HepG2 (cell line): Measurements from ENCODE around the gene ADAMTS13. TPM values are rescaled to one million over a fixed set of nuclear protein-coding genes. Genes with fewer than 3 reads are reported as not detected.
A peak's percentile ranks its signal among the peaks of the same experiment; 100 is the strongest.

Experiments used
- ATAC-seq: fragments of 200-7000 bp; cut with Tn5 transposase; 3 replicates; pipeline ENCODE4 v1.9.1; 2020; ENCODE audit warnings: mild to moderate bottlenecking, moderate library complexity
- BruUV-seq: library from RNA; stranded (reverse); fragments of 400-500 nt; replicated peaks from 2 replicates; lab custom pipeline; 2021; lab: Mats Ljungman, UMichigan
- CTCF ChIA-PET: fragments of 300-600 bp; formaldehyde crosslinking; extraction: SDS; loops from one replicate; lab custom pipeline; 2021; ENCODE audit warnings: low total read pairs, inconsistent platforms, low intra/inter-chr PET ratio; lab: Yijun Ruan, JAX
- POLR2A ChIA-PET: fragments of 350-600 bp; sonication (Branson Sonifier 250); formaldehyde crosslinking; loops from one replicate; lab custom pipeline; 2020; ENCODE audit warnings: antibody characterized with exemption, inconsistent platforms; lab: Yijun Ruan, JAX
- DNase-seq: peaks from one replicate; pipeline ENCODE4 v3.0.0-alpha.2; 2015; ENCODE audit warnings: low spot score
- FAIRE-seq: peaks from 3 replicates; lab custom pipeline; 2011; peaks lifted over from hg19 to GRCh38; lab: Jason Lieb, UNC
- H2AFZ ChIP-seq: one replicate; pipeline ENCODE4 v1.6.1; 2011; ENCODE audit warnings: low read length, inconsistent platforms
- H3K27ac ChIP-seq: fragments of 300-600 bp; 3 replicates; pipeline ENCODE4 v1.8.0; 2011; ENCODE audit warnings: mixed run types, mild to moderate bottlenecking, mixed read lengths, low read length, inconsistent platforms; ENCODE audit not compliant: insufficient read depth; ENCODE audit errors: extremely low read length
- H3K27me3 ChIP-seq, 2 experiments: fragments of 200-600 bp in 1 of 2; 2 replicates in 1 of 2; 3 replicates in 1 of 2; pipeline versions ENCODE4 v1.6.0 to v1.8.0; 2011; ENCODE audit warnings: low read length in 2 of 2, mild to moderate bottlenecking in 2 of 2, moderate library complexity in 2 of 2, inconsistent platforms in 1 of 2; ENCODE audit not compliant: insufficient read depth in 2 of 2, control insufficient read depth in 1 of 2
- H3K36me3 ChIP-seq, 2 experiments: fragments of 200-600 bp in 1 of 2; replicated peaks in 1 of 2; 2 replicates in 1 of 2; 3 replicates in 1 of 2; pipeline versions ENCODE4 v1.5.1 to v1.8.0; 2011; ENCODE audit warnings: low read length in 2 of 2, inconsistent platforms in 1 of 2; ENCODE audit not compliant: insufficient read depth in 2 of 2, control insufficient read depth in 1 of 2
- H3K4me1 ChIP-seq: 2 replicates; pipeline ENCODE4 v1.5.1; 2012; ENCODE audit warnings: low read length, inconsistent platforms; ENCODE audit not compliant: insufficient read depth
- H3K4me2 ChIP-seq: 2 replicates; pipeline ENCODE4 v1.6.0; 2011; ENCODE audit warnings: low read depth, low read length, inconsistent platforms
- H3K4me3 ChIP-seq, 3 experiments: fragments of 200-600 bp in 1 of 3; sonication (generic), shearing (Covaris generic) in 1 of 3; replicated peaks in 1 of 3; 2 replicates each; pipeline ENCODE4 v1.5.1; 2011 to 2016; ENCODE audit warnings: low read length in 3 of 3, inconsistent platforms in 2 of 3, low read depth in 2 of 3, mild to moderate bottlenecking in 2 of 3, control low read depth in 1 of 3, mixed read lengths in 1 of 3; ENCODE audit not compliant: insufficient read depth in 1 of 3
- H3K79me2 ChIP-seq: one replicate; pipeline ENCODE4 v1.6.1; 2011; ENCODE audit warnings: low read length, inconsistent platforms; ENCODE audit not compliant: insufficient read depth
- H3K9ac ChIP-seq: 2 replicates; pipeline ENCODE4 v1.6.0; 2011; ENCODE audit warnings: mild to moderate bottlenecking, low read depth, low read length, inconsistent platforms; ENCODE audit not compliant: insufficient read depth
- H3K9me3 ChIP-seq: 2 replicates; pipeline ENCODE4 v1.5.1; 2012; ENCODE audit warnings: mild to moderate bottlenecking, low read length
- H4K20me1 ChIP-seq: 2 replicates; pipeline ENCODE4 v1.6.0; 2011; ENCODE audit warnings: inconsistent platforms, mild to moderate bottlenecking, low read length, moderate library complexity; ENCODE audit not compliant: insufficient read depth
- CTCF ChIP-seq: sonication (generic); formaldehyde crosslinking; IDR thresholded peaks from 2 replicates; pipeline ENCODE4 v1.5.0; 2020; ENCODE audit warnings: mild to moderate bottlenecking, missing genetic modification reagents, moderate library complexity
- HMGXB4 ChIP-seq, 2 experiments: sonication (generic) in 1 of 2; formaldehyde crosslinking in 1 of 2; IDR thresholded peaks; 2 replicates each; pipeline versions ENCODE4 v1.4.0 to v1.6.1; 2018 to 2020; ENCODE audit warnings: missing genetic modification reagents in 2 of 2, borderline replicate concordance in 1 of 2, low read depth in 1 of 2, mild to moderate bottlenecking in 1 of 2, missing biosample characterization in 1 of 2
- HNF1B ChIP-seq: sonication (generic); formaldehyde crosslinking; IDR thresholded peaks from 2 replicates; pipeline ENCODE4 v1.5.1; 2020; ENCODE audit warnings: mild to moderate bottlenecking, moderate library complexity, missing genetic modification reagents
- NONO ChIP-seq, 2 experiments: fragments of 450-650 bp in 1 of 2; sonication (generic) in 1 of 2; formaldehyde crosslinking in 1 of 2; IDR thresholded peaks in 1 of 2; conservative IDR thresholded peaks in 1 of 2; 2 replicates each; pipeline versions ENCODE4 v1.6.1 to v1.8.0; 2017 to 2022; ENCODE audit warnings: mild to moderate bottlenecking in 1 of 2, missing genetic modification reagents in 1 of 2, moderate library complexity in 1 of 2
- POGZ ChIP-seq: sonication (generic); formaldehyde crosslinking; IDR thresholded peaks from 2 replicates; pipeline ENCODE4 v1.4.0; 2020; ENCODE audit warnings: mild to moderate bottlenecking, missing genetic modification reagents
- RERE ChIP-seq: IDR thresholded peaks from 2 replicates; pipeline ENCODE4 v1.6.1; 2016; ENCODE audit warnings: low read depth, missing genetic modification reagents, missing compliant biosample characterization
- XRCC5 ChIP-seq: fragments of 200-400 bp; formaldehyde crosslinking; optimal IDR thresholded peaks from 2 replicates; pipeline ENCODE3; 2017; ENCODE audit warnings: mild to moderate bottlenecking, low read length
- ZKSCAN5 ChIP-seq: sonication (generic); formaldehyde crosslinking; IDR thresholded peaks from 2 replicates; pipeline ENCODE4 v1.5.1; 2020; ENCODE audit warnings: mild to moderate bottlenecking, missing genetic modification reagents
- ZNF276 ChIP-seq: sonication (generic); formaldehyde crosslinking; IDR thresholded peaks from 2 replicates; pipeline ENCODE4 v1.4.0; 2020; ENCODE audit warnings: mild to moderate bottlenecking, low read depth, missing genetic modification reagents
- WGBS: methylation state at CpG from one replicate; pipeline ENCODE4 v1.1.6; 2017; ENCODE audit warnings: low lambda C conversion rate; 5-methylcytosine and 5-hydroxymethylcytosine counted together
- in situ Hi-C: cut with HindIII; loops from 2 replicates; pipeline ENCODE4 v1.10.0; 2017; ENCODE audit warnings: low pct_unique_long_range_greater_than_20kb; ENCODE audit not compliant: extremely low pct_ligation_motif_present
- intact Hi-C: fragments of 100-400 bp; cut with micrococcal nuclease; formaldehyde crosslinking; loops from one replicate; pipeline ENCODE4 v1.10.0; 2022; ENCODE audit not compliant: unreplicated experiment
- polyA plus RNA-seq, 8 experiments: library from polyadenylated mRNA; depleted of rRNA in 3 of 8; stranded (reverse) in 7 of 8; unstranded in 1 of 8; fragments of >200 nt; fragmentation: Illumina TruSeq in 4 of 8; extraction: Trizol in 4 of 8; gene quantifications; 2 replicates each; pipeline versions ENCODE4 v1.2.1 to v1.2.3, GENCODE V29; 2011 to 2016; ENCODE audit warnings: low read depth in 4 of 8, missing spikeins in 1 of 8, mixed read lengths in 1 of 8; ENCODE audit not compliant: insufficient read depth in 1 of 8
- total RNA-seq, 5 experiments: library from RNA; depleted of rRNA; stranded (reverse); fragments of >200 nt; fragmentation: Illumina TruSeq; extraction: Trizol; gene quantifications; 2 replicates each; pipeline ENCODE4 v1.2.3, GENCODE V29; 2016; ENCODE audit warnings: low read depth in 1 of 5

Gene ADAMTS13
- total and polyA plus RNA-seq, 2 of the 13 experiments (the other 11 are each of a cell fraction or from before 2014, with no cell fraction given) = 0.91 to 4.5 TPM

GRCh38 chr9:133396952-133397351 lies 25.2 kb upstream of the ADAMTS13 start:
- Histone ChIP-seq H3K27me3 (no peaks in the 10 kb centered on the region), H3K9ac (no peak overlapping the region), H3K79me2 (no peaks in the 10 kb centered on the region), H3K4me2 (no peak overlapping the region), H3K4me1 (peaks cover 47% of the 10 kb centered on the region), H3K4me3 (no peak overlapping the region), H3K27ac (no peak overlapping the region), H2AFZ (no peak overlapping the region), H3K9me3 (no peaks in the 10 kb centered on the region), H4K20me1 (no peaks in the 10 kb centered on the region), H3K36me3 (no peaks in the 10 kb centered on the region)
- peak; percentile 52 for ATAC-seq
- FAIRE-seq = no peak
- intact Hi-C loops = loop anchor here (5.0 kb wide), 1 partner anchor 40 kb away; the partner anchor contains the start of genes SURF1 and SURF2
- no TSS peak for BruUV-seq
- no peak for DNase-seq
- ChIA-PET CTCF (no interaction called here), POLR2A (no interaction called here)
- in situ Hi-C loops = no loop called here
- WGBS = 63% methylated on average over 6 of the region's 14 CpGs
- no peak for TF ChIP-seq NONO (IDR thresholded peaks at IDR 0.05)
- 0 out of 2 replicates have a peak, but pooled peaks have one; percentile 20 for TF ChIP-seq NONO (CRISPR knock-in tag; conservative IDR thresholded peaks at IDR 0.05)
- no peak for TF ChIP-seq ZNF276 (CRISPR knock-in tag)
- no peak for TF ChIP-seq ZKSCAN5 (CRISPR knock-in tag)
- peak; percentile 30 for TF ChIP-seq XRCC5
- TF ChIP-seq HNF1B (CRISPR knock-in tag) = no peak
- TF ChIP-seq CTCF = peak; percentile 72
- no peak for TF ChIP-seq POGZ (CRISPR knock-in tag)
- 0 out of 4 replicates have a peak, but pooled peaks of 1 of the 2 experiments have one; percentile 29 for TF ChIP-seq HMGXB4 (CRISPR knock-in tag; IDR thresholded peaks at IDR 0.05; ENCODE audit: borderline replicate concordance in 1 of 2, low read depth in 1 of 2)
- TF ChIP-seq RERE (CRISPR knock-in tag) = no peak
